Natural killer cell (primary cell): ENCODE data around the gene LAMB1. TPM values are rescaled to one million over a fixed set of nuclear protein-coding genes. Genes with fewer than 3 reads are reported as not detected.

ENCODE experiments used
- ATAC-seq, 3 donors: fragments of 150-1000 bp in 2 of 3; fragments of 200-7000 bp in 1 of 3; cut with Tn5 transposase; 1 replicate in 1 of 3; 2 replicates in 2 of 3; pipeline ENCODE4 v1.10.0; 2021; ENCODE audit warnings: mild to moderate bottlenecking in 2 of 3, moderate library complexity in 2 of 3
- DNase-seq, 2 donors: peaks; one replicate each; pipeline versions ENCODE4 v3.0.0 to v3.0.0-alpha.2; 2013 to 2021; ENCODE audit warnings: mixed read lengths in 1 of 2
- H3K27ac ChIP-seq: one replicate; pipeline ENCODE4 v1.5.1; 2013; ENCODE audit warnings: mild to moderate bottlenecking, low read length
- H3K27me3 ChIP-seq: one replicate; pipeline ENCODE4 v1.6.1; 2013; ENCODE audit warnings: low read length; ENCODE audit not compliant: control insufficient read depth, insufficient read depth
- H3K36me3 ChIP-seq: one replicate; pipeline ENCODE4 v1.6.1; 2013; ENCODE audit warnings: low read length; ENCODE audit not compliant: control insufficient read depth, insufficient read depth
- H3K4me1 ChIP-seq: one replicate; pipeline ENCODE4 v1.6.1; 2013; ENCODE audit warnings: low read length; ENCODE audit not compliant: control insufficient read depth, insufficient read depth
- H3K4me3 ChIP-seq: one replicate; pipeline ENCODE4 v1.5.1; 2013; ENCODE audit warnings: low read length
- H3K9me3 ChIP-seq: one replicate; pipeline ENCODE4 v1.6.1; 2013; ENCODE audit warnings: low read length; ENCODE audit not compliant: control insufficient read depth, insufficient read depth
- H3K27ac Mint-ChIP-seq, 2 donors: one replicate each; pipeline ENCODE4 v1.8.0; 2022; ENCODE audit warnings: mild to moderate bottlenecking in 2 of 2, mixed read lengths in 2 of 2, moderate library complexity in 1 of 2
- H3K27me3 Mint-ChIP-seq, 2 donors: one replicate each; pipeline ENCODE4 v1.8.0; 2022; ENCODE audit warnings: low read depth in 2 of 2, mixed read lengths in 2 of 2
- H3K36me3 Mint-ChIP-seq: one replicate; pipeline ENCODE4 v1.8.0; 2022; ENCODE audit warnings: mixed read lengths
- H3K4me1 Mint-ChIP-seq, 2 donors: one replicate each; pipeline ENCODE4 v1.8.0; 2022; ENCODE audit warnings: mixed read lengths in 2 of 2
- H3K4me3 Mint-ChIP-seq: one replicate; pipeline ENCODE4 v1.8.0; 2022; ENCODE audit warnings: mild to moderate bottlenecking, moderate library complexity, mixed read lengths
- H3K9me3 Mint-ChIP-seq, 2 donors: one replicate each; pipeline ENCODE4 v1.8.0; 2022; ENCODE audit warnings: mixed read lengths in 2 of 2
- WGBS: methylation state at CpG from one replicate; pipeline ENCODE4 v1.1.7; 2013; ENCODE audit warnings: missing lambda C conversion rate; ENCODE audit not compliant: insufficient coverage; 5-methylcytosine and 5-hydroxymethylcytosine counted together
- intact Hi-C: fragments of 100-400 bp; cut with micrococcal nuclease; formaldehyde crosslinking; loops from one replicate; pipeline ENCODE4 v1.14.2; 2022
- total RNA-seq, 4 donors: library from RNA; stranded (reverse); fragments of 120-200 nt in 1 of 4; gene quantifications; one replicate each; pipeline versions ENCODE4 v1.2.3 to v1.2.4, GENCODE V29; 2013 to 2022
- TF ChIP-seq, protein P1 (sequence below): fragments of 200-600 bp; IDR thresholded peaks from one replicate; pipeline ENCODE4 v1.8.0; 2022; ENCODE audit warnings: antibody characterized with exemption

Gene LAMB1
- total RNA-seq, 3 donors from 2014 or later (not counting 1 experiment from before 2014, with no cell fraction given): not detected

DNA sequence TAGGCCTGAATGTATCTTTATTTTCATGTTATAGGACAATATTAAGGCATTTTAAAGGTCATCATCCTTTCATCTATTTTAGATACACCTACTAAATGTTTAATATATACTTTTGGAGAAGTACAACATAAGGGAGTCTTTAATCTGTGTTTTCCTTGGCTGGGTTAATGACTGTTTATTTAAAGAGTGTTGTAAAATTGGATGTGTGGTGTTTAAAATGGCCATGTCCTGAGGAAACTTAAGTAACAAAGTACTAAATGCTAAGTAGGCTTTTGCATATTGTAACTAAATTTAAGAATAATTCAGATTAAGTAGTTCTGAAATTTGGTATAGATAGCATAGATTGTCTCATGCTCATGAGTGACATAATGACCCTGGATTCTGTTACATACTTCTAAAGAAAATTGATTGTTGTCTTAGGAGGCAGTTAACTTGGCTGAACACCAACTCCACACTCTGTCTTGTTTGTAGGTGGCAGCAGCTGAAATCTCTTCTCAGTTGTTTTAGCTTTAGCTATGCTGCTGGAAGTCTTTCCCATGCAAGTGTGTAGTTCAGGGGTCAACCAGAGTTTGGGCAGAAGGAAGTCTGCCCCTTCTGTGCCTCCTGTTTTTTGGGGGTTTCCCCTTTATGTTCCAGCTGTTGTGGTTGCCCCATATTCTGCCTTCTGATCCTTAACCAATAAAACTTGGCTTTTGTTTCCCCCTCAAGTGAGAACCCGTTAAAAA is 82.8 kb downstream of the LAMB1 start:
- Histone ChIP-seq H3K27ac (no peak overlapping the region), H3K27me3 (no peaks in the 10 kb centered on the region), H3K4me3 (no peak overlapping the region), H3K36me3 (peaks cover 58% of the 10 kb centered on the region), H3K9me3 (no peaks in the 10 kb centered on the region), H3K4me1 (peaks cover 3% of the 10 kb centered on the region)
- no peak for ATAC-seq
- peaks cover 33% of the 10 kb centered on the region for H3K36me3 Mint-ChIP-seq
- no peak overlapping the region for H3K4me3 Mint-ChIP-seq
- H3K27me3 Mint-ChIP-seq: no peaks in the 10 kb centered on the region
- intact Hi-C loops: no loop called here
- TF ChIP-seq, protein P1, sequence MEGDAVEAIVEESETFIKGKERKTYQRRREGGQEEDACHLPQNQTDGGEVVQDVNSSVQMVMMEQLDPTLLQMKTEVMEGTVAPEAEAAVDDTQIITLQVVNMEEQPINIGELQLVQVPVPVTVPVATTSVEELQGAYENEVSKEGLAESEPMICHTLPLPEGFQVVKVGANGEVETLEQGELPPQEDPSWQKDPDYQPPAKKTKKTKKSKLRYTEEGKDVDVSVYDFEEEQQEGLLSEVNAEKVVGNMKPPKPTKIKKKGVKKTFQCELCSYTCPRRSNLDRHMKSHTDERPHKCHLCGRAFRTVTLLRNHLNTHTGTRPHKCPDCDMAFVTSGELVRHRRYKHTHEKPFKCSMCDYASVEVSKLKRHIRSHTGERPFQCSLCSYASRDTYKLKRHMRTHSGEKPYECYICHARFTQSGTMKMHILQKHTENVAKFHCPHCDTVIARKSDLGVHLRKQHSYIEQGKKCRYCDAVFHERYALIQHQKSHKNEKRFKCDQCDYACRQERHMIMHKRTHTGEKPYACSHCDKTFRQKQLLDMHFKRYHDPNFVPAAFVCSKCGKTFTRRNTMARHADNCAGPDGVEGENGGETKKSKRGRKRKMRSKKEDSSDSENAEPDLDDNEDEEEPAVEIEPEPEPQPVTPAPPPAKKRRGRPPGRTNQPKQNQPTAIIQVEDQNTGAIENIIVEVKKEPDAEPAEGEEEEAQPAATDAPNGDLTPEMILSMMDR: no peak
- peak in 1 of 2 donors; percentile 6 for DNase-seq
- H3K9me3 Mint-ChIP-seq: no peaks in the 10 kb centered on the region
- peaks cover 16 to 29% of the 10 kb centered on the region in 2 donors for H3K4me1 Mint-ChIP-seq
- H3K27ac Mint-ChIP-seq: peak overlapping the region; percentile 24 to 30
- WGBS: 0% methylated on average over 1 of the region's 1 CpG

DNA sequence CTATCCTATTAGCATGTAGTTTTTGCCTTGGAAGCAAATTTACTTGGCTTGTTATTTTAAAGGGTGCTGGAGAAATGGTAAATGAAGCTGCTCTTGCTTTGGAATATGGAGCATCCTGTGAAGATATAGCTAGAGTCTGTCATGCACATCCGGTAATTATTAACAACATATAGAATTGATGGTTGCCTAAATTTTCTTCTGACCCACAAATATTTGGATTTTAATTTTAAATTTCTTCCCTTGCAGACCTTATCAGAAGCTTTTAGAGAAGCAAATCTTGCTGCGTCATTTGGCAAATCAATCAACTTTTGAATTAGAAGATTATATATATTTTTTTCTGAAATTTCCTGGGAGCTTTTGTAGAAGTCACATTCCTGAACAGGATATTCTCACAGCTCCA is 84.0 kb downstream of the LAMB1 start:
- WGBS: 100% methylated on average over 2 of the region's 2 CpGs
- H3K9me3 ChIP-seq: no peaks in the 10 kb centered on the region
- H3K4me3 ChIP-seq: no peak overlapping the region
- peaks cover 33% of the 10 kb centered on the region for H3K36me3 Mint-ChIP-seq
- peaks cover 11 to 27% of the 10 kb centered on the region in 2 donors for H3K4me1 Mint-ChIP-seq
- H3K27me3 Mint-ChIP-seq: no peaks in the 10 kb centered on the region
- no peaks in the 10 kb centered on the region for H3K9me3 Mint-ChIP-seq
- no peak overlapping the region for H3K27ac ChIP-seq
- no peaks in the 10 kb centered on the region for H3K27me3 ChIP-seq
- intact Hi-C loops: no loop called here
- ATAC-seq (no peak), DNase-seq (no peak)
- H3K4me1 ChIP-seq: no peaks in the 10 kb centered on the region
- TF ChIP-seq, protein P1: no peak
- H3K36me3 ChIP-seq: peaks cover 60% of the 10 kb centered on the region
- no peak overlapping the region for H3K27ac Mint-ChIP-seq
- no peak overlapping the region for H3K4me3 Mint-ChIP-seq

DNA sequence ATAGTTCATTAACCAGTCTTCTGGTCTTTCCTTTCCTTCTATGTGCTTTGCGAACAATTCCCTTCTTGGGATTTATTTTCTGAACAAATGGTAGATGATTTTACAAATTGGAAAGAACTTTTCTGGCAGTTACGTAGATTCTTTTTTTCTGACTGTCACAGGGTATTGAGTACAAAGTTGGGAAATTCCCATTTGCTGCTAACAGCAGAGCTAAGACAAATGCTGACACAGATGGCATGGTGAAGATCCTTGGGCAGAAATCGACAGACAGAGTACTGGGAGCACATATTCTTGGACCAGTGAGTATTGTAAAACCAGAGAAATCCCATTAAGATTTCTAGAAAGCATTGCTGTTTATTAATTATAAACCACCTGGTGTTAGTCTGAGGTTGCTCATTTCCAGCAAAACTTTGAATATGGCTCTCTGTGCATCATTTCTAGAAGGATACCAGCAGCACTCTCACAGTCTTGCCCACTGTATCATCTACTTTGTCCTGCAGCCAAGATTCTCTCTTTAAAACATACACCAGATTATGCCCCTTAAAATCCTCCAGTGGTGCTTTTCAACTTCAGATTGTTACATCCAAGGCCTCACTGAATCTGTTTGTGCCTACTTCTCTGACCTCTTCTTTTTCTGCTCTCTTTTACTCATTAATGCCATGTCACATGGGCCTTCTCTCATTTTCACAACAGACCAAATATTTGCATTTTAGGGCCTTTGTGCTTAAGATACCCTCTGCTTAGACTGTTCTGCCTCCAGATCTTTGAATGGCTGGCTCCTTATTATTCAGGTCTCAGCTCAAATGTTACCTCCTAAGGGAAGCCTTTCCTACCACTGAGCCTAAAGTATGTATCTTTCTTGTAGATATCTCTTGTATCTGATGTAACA is 85.0 kb downstream of the LAMB1 start:
- ATAC-seq: no peak
- H3K9me3 ChIP-seq: no peaks in the 10 kb centered on the region
- Mint-ChIP-seq H3K9me3 (no peaks in the 10 kb centered on the region), H3K36me3 (peaks cover 33% of the 10 kb centered on the region), H3K4me1 (peaks cover 20 to 27% of the 10 kb centered on the region in 2 donors), H3K27me3 (no peaks in the 10 kb centered on the region), H3K4me3 (no peak overlapping the region), H3K27ac (peak overlapping the region in 1 of 2 donors; percentile 6)
- H3K27me3 ChIP-seq: no peaks in the 10 kb centered on the region
- TF ChIP-seq, protein P1: no peak
- no peak overlapping the region for H3K27ac ChIP-seq
- no peak for DNase-seq
- H3K4me1 ChIP-seq: no peaks in the 10 kb centered on the region
- WGBS: 79% methylated on average over 2 of the region's 3 CpGs
- H3K4me3 ChIP-seq: no peak overlapping the region
- H3K36me3 ChIP-seq: peaks cover 57% of the 10 kb centered on the region
- intact Hi-C loops: no loop called here
